Vagina (tissue), 2 donors: Measurements from ENCODE around the gene ABCA3.

Source experiments
- CTCF ChIP-seq, 3 experiments: fragments of 450-650 bp in 2 of 3; fragments of 200-600 bp in 1 of 3; sonication (generic) in 1 of 3; IDR thresholded peaks; one replicate each; pipeline ENCODE4 v1.5.1; 2017 to 2019; ENCODE audit warnings: antibody characterized with exemption in 3 of 3, mild to moderate bottlenecking in 2 of 3, moderate library complexity in 2 of 3
- POLR2A ChIP-seq, 2 donors: fragments of 450-650 bp; IDR thresholded peaks; one replicate each; pipeline ENCODE4 v1.6.1; 2017; ENCODE audit warnings: antibody characterized with exemption in 2 of 2, mild to moderate bottlenecking in 2 of 2, moderate library complexity in 2 of 2
- POLR2AphosphoS5 ChIP-seq, 2 donors: sonication (generic); formaldehyde crosslinking; IDR thresholded peaks; one replicate each; pipeline ENCODE4 v1.9.0; 2017; ENCODE audit warnings: antibody characterized with exemption in 2 of 2, mild to moderate bottlenecking in 2 of 2, low read depth in 1 of 2; ENCODE audit not compliant: insufficient read depth in 1 of 2

- no peak for TF ChIP-seq POLR2A (IDR thresholded peaks at IDR 0.05)
- no peak for TF ChIP-seq CTCF (IDR thresholded peaks at IDR 0.05)
- no peak for TF ChIP-seq POLR2AphosphoS5 (IDR thresholded peaks at IDR 0.05; ENCODE audit: insufficient read depth in 1 of 2, low read depth in 1 of 2)
Measured at GRCh38 chr16:2284797-2285576, 55.5 kb downstream of the ABCA3 start.
